NCI-H128 (cell line): ENCODE results near the gene QSOX1.

Experiments used
- DNase-seq: peaks from one replicate; lab custom pipeline; 2025; ENCODE audit not compliant: unreplicated experiment; lab: John Stamatoyannopoulos, UW

The QSOX1 gene

DNA sequence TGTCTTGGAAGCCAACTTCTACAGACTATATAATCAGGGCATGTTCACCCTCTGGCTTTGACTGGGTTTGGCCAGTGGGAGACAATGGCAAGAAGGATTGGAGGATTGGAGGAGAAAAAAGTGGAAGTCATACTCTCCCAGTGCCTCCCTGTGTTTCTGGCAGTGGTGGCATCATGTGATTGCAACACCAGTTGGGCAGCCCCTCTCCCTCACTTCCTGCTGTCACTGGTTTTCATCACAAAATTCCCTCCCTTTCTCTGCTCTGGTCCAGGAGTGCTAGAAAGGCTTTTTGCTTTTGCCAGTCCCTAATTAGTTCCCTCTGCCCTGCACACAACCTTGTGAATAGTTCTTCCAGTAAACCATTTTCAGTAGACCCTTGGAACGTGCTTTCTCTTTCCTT lies 3.7 kb upstream of the QSOX1 start:
- DNase-seq = no peak

DNA sequence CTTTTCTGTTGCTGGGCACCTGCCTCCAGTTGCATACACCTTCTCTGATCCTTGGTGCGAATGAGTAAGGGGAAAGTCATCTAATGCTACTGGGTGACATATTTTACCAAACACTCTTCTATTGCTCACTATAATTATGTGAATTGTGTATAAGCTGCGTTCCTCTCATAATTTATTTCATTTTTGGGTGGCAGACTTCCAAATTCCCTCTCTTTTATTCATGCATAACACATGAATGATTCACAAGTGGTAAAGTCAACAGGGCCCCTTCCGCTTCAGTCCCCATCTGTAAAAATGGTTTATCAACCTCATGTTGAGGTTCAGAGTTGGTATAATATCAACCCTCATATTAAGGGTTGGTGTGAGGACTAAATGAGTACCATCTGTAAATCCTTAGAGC lies 3.2 kb upstream of the QSOX1 start:
- DNase-seq = no peak

DNA sequence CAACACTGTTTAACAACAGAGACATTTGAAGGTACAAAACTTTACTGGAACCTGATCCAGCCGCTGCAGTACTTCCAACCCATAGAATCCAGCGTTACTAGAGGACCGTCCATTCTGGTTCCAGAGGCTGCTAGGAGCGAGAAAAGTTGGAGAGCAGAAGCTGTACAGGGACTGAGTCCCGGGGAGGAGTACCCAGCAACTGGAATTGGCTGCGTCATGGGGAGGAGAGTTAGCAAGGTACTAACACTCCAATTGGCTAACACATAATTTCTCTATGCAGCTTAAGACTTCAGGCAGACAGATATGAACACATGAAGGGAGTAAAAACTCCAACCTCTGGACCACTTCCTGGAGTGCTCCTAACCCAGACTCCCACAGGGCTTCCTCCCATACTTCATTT lies 2.1 kb upstream of the QSOX1 start:
- DNase-seq = no peak

DNA sequence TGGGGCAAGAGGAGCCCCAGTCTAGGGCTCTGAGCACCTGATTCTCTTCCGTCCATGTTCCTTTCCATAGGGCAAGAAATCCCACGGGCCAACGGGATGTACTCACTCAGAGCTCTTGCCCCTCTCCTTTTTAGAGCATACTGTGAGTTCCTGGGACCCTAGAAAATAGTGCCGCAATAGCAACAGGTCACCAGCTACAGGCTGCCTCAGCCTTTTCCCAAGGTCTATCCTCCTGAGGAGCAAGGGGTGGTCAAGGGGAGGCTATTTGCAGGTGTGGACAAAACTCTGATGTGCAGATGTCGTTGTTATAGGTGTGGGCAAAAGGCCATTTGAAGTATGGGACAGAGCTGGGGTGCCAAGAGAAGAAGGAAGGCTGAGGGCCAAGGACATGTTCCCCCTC lies 1.6 kb upstream of the QSOX1 start:
- DNase-seq = no peak

DNA sequence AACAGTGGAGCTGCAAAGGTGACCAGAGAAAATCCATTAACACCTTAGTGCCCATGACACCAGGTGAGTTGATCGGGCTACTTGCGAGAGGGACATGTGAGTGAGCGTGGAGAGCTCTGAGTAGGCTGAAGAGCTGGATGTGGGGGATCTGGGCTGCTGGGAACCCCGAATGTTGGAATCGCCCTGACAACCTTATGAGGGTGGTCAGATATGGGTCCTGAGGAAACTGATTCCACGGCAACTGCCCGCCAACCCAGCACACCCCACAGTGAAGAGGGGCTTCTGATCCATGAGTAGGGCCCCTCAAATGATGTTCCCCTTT lies 705 bp upstream of the QSOX1 start:
- DNase-seq = no peak

DNA sequence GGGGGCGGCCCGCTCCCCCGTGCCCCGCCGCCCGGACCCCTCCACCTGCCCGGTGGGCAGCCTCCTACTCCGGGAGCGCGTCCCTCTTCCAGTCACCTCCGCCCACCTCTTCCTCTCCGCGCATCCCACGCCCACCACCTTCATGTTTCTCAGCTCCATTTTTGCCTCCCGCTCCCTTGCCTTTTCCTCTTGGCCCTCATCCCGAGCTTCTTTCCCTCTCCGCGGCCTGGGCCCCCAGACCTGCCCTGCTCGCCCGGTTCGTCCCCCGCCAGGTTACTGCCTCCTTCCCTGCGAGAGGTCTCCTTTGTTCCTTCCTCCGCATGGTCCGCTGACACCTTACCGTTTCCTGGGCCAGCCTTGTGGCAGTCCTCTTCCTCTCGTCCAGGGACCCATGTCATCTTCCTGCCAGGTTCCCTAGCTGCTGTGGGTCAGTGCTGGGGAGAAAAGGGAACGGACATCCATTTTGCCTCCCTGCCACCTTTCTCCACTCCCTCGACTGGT lies 563 bp downstream of the QSOX1 start:
- no peak for DNase-seq

DNA sequence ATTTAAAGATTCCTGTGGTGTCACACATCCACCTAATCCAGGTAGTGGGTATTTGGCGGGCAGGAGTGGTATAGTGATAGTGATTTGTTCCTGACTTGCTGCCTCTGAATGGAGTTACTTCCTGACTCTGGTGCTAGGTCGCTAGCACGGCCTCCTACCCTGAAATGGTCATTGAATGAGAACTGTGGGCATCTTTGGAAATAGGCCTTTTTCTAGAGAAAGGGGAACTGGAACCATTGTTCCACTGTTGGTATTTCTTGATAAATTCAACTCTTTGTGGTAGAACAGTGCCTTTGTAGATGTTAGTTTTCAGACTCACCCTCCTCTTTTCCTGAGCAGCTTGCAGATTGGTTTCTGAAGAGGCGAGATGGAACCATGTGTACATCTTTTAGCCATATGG lies 1.5 kb downstream of the QSOX1 start:
- DNase-seq = no peak

DNA sequence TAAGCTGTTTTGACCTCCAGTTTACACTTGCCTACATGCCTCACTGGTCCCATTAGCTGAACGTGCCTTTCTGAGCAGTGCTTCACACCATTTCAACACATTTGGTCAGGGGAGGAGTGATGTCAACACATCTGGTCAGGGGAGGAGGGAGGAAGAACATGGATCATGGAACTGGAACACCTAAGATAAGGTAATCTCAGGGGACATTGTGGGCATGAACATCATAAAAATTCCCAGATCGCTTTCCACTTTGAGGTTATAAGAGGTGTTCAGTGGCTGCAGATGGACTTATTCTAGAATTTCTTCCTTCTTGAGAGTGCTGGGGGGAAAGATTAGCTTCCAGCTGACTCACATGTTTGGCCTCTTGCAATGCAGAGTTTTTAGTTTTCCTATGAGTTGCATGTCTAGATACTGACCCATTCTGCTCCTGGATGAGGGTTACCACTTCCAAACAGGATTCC lies 2.0 kb downstream of the QSOX1 start:
- DNase-seq = no peak

DNA sequence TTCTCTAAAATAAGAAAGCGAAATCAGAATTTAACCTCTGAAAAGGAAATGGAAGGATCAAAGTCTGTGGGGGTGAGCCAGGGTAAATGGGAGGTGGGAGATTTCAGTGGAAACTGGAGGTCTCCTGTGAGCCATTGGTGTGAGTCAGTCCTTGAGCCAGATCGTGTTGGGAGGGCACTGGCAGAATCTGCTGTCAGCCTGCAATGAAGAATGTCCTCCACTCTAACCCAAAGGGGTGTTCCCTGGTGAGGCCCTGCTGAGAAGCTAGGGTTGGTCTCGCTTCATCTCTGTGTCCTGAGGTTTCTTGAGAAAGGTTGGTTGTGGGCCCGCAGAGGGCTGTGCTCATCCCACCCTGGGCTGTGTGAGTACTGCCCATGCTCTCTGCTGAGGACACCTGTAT lies 2.4 kb downstream of the QSOX1 start:
- no peak for DNase-seq

DNA sequence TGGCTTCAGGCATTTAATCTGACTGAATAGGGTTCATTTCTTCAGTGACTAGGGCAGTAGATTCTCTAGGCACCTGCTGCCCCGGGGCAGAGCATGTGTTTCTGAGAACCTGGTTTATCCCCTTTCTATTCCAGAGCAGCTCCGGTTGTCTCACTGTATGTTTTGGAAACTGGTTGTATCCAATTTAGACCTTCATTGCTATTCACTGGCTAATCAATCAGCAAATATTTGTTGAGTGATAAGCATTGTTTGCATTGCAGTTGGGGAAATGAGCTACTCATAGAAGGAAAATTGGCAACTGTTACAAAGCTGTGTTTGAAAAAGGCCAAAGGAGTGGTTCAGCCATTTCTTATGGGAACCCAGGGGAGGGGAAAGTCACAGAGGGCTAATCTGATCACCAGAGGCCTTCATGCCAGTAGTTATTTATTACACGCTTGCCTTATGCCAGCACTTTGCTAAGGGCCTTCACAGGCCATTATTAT lies 2.9 kb downstream of the QSOX1 start:
- DNase-seq = no peak

DNA sequence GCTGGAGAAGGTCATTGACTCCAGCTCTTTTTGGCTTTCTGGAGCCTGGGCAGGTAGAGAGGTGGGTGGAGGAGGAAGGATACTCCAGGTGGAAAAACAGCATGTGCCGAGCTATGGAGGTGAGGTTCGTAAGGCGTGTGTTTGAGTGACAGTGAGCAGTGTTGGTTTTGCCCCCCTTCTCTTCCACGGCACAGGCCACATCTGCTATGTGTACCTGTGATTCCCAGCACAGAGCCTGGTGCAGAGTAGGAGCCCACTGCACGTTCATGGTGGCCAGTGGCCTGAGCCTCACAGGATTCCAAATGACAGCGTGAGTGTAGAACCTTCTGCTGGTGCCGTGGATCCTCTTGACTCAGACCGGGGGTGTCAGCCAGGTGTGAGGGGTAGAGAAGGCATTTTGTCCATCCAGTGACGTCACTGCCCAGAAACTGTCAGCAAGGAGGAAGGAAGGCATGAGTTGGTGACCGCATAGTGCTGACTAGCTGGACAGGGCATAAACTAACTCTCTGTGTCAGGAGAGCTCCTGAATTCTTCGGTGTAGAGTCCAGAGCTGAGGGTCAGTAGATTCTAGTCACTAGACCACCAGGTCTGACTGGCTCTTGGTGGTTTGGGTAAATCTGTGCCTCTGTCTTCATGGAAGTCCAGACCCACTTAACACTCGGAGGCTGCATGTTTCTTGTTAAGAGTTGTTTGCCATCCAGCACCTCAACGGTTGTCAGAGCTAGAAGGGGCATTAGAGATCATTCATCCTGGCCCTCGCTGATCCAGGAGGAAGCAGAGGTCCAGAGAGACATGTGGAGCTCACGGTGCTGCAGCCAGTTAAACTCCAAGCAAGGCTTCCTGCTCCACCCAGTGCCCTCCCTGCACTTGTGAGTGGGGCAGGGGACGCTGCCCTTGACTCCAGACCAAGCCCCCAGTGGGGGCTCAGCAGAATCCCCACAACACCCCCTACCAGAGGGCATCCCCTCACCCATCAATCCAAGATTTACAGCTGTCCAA lies 3.8 kb downstream of the QSOX1 start:
- DNase-seq = no peak

DNA sequence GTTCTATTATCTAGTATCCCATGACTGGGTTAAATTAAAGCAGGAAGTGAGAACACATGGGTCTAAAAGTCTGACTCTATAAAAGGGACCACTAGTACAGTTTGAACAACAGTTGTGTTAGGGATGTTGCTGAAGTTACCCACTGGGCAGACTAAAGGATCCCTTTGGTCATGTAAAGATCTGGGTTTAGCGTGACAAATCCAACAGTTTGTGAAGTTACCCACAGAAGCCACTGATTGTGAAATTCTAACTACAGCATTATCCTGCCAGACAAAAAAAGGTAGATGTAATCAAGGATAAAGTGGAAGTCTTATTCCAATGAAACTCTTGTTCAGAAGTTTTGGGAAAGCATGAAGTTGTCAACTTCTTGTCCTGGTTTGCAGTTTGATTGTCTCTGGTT lies 5.7 kb downstream of the QSOX1 start:
- no peak for DNase-seq

DNA sequence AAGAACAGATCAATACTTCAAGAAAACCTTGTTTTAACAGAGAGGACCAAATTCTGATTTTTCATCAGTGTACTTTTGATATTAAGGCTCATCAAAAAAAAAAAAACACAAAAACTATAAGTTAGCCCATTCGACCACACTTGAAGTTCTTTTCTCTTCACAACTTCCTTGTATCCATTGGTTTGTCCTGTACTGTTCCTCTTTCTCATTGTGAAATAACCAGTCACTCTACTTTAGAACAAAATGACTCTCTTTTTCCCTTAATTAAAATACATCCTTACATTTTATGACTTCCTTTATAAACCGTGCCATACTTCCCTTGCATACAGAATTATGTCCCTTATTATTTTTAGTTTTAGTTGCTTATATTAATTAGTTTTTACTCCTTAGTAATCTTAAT lies 8.4 kb downstream of the QSOX1 start:
- DNase-seq = no peak

DNA sequence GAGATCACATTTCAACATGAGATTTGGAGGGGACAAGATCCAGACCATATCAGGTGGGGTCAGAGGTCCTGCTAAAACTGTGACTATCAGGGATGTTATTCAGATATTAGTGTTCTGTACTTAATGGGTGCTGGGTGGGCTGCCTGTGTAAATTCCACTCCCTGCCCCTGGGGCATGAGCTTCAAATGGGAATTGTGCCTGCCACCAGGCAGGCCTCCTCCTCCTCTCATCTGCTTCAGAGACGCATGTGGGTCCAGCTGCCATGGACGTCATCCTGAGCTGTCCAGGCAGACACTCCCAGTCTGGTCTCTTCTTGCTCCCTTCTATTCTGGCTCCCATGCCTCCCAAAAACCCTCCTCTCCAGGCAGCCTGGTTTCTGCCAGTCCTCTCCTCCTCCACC lies 10.4 kb downstream of the QSOX1 start:
- DNase-seq = no peak

DNA sequence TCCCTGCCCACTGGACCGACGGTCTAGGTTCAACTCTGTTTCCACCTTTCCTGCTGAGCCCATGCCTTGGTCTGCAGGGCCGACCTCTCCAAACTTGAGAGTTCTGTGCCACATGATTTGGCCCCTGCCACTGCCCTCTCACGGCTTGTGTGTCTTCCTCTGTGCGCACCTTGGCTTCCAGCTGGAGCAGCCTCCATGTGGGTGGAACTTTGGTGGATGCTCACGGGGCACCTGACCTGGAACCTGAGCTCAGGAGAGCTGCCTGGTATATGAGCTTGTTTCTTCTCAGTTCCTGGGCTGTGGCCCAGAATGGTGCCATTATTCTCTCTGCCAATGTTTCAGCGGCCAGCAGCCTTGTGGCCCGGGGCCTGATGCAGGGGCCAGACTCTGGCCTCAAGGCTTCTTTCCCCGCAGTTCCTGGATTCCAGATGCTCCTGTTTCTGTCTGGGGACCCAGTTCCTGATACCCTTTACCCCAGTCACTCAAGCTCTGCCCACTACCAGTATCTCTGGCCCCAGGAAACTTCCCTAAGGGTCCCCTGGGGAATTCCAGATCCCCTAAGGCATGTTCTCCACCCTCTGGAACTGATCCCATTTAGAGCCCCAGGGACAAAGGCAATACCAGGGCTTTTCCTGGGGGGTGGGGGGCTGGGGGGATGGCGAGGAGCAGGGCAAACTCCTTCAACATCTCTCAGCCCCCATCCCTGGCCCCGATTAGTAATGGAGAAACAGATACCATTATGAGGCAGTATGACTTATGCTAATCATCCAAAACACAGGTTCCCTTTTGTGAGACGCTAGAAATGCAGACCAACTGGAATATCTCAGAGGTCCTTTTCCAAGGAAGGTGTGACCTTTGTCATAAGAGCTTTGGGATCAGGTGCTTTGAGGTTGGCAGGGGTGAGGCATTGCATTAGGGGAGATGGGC lies 11.1 kb downstream of the QSOX1 start:
- DNase-seq = no peak

DNA sequence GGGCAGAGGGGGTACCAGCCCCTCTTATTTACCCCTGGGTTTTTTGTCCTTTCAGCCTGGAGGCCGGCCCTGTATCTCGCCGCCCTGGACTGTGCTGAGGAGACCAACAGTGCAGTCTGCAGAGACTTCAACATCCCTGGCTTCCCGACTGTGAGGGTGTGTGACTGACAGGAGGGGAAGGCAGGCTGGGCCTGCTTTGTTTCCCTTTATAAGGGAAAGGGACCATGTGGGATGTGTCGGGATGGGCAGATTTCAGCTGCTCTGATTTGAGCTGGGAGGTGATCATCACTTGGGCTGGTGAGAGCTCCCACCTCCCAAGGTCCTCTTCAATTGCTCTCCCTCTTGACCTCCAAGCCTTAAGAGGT lies 11.7 kb downstream of the QSOX1 start:
- no peak for DNase-seq

DNA sequence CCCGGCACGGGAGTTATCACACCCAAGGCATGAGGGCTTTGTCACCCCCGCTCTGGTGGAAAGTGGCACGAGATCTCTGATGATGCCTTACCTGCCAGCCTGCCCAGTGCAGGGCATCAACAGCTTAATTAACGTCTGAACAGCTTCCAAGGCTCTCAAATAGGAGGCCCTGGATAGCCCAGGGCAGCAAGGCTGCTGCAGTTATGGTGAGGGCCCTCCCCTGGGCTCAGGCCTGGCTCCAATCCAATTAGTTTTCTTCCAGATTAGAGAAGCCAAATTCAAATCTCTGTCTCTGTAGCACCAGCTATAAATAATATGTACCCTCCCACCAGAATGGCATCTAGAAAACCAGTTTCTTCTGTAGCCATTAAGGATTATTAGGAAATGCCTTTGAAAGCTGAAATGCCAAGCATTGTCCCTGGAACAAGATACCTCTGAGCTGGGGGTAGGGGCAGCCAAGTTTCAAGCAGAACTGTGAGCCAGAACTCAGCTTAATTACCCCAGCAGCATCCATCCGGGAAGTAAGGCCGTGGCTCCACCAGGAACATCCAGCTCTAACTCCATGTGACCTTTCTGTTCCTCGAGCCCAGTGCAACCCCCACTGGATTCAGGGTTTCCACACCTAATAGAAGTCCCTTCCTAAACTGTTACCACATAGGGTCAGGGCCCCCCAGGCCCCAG lies 12.5 kb downstream of the QSOX1 start:
- no peak for DNase-seq

DNA sequence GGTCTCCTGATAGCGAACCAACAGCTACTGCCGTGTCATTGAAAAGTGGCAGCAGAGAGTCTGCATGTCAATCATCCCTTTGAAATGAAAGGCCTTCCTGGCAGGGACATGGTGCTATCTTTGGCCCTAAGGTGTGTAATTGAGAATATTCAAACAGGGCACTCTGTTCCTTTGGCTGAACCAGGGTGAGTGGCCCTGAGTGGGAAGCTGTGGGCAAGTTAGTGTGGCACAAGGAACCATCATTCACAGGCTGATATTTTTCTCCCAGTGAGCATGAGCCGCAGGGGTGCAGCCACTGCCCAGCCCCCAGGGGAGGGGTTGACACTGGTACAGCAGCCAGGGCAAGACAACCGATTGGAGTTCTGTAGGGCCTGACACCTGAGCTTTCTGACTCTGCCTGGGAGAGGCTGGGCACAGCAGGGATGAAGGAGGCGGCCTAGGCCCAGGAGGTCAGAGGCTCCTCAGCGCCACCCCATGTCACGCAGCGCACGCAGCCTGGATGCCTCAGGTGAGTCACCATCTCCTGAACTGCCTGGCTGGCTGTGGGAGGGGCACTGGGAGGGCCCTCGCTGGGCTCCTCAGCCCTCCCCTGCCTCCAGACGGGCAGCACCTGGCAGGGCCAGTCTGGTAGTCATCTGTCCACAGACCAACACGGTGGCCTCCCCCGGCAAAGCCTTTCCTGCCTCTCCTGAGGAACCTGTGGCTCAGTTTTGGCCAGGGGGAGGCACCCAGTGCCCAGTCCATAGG lies 13.2 kb downstream of the QSOX1 start:
- DNase-seq = no peak

DNA sequence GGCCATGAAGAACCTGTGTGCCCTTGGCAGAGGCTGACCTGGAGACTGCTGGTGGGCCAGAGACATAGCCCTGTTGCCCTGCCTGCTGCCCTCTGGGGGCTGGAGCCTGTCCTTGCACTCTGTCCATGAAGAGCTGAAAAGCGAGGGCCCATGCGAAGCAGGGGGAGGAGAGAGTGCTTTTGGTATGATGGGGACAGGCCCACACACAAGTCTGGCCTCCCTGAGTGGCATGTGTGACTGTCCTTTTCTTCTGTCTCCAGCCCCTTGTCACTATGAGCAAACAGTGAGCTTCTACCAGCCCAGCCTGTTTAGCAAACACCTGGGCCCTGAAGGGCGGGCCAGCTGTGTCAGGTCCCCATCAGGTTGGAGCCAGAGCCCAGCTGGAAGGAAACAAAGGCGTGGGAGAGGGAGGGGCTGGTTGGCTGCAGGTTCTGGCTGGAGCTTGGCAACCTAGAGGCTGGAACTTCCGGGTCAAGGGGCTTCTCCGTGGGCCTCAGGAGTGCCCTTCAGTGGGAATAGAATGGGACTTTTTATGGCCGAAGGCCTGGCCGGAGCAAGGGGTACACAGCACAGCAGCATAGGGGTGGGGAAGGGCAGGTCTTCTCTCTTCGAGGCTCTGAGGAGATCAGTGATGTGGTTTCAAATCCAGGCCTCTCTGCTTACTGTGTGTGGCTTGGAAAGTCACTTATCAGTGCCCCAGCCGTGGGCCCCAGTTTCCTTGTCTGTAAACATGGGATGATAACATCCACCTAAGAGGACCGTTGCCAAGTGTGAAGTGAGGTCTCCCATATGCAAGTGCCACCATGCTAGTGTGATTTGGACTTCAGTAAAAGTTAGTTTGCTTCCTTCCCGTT lies 14.3 kb downstream of the QSOX1 start:
- no peak for DNase-seq
